ENCODE results near the gene KRTAP4-11.
"Not testable (repeated sequence)": the region's sequence is repeated elsewhere in the genome, so short reads cannot be mapped to it uniquely, and the experiment has no call there.

KRTAP4-11 gene

GRCh38 chr17:41117846-41118386, at the start of gene KRTAP4-11:
TSS of gene KRTAP4-11 (minus strand) at chr17:41118373. CDS start at chr17:41118315, 58 bp downstream.
- not testable (repeated sequence) for H3K4me3 ChIP-seq (ENCODE audit: low read length); DNase-seq (ENCODE audit: low read depth)

DNA sequence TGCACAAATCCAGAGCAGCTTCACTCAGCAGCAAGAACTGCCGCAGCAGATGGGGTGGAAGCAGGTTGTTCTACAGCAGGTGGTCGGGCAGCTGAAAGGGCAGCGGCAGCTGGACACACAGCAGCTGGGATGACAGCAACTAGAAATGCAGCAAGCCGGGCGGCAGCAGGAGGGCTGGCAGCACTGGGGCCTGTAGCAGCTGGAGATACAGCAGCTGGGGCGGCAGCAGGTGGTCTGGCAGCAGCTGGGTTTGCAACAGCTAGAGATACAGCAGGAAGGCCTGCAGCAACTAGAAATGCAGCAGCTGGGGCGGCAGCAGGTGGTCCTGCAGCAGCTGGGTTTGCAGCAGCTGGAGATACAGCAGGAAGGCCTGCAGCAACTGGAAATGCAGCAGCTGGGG, 49.4 kb upstream of the KRTAP4-11 start:
- TF ChIP-seq CTCF (IDR thresholded peaks at IDR 0.05; ENCODE audit: insufficient read depth, low read depth, low read length, missing control alignments), result no peak
- no peak for DNase-seq (ENCODE audit: low read depth)
- H3K4me3 ChIP-seq (ENCODE audit: low read length), result no peak overlapping the region

DNA sequence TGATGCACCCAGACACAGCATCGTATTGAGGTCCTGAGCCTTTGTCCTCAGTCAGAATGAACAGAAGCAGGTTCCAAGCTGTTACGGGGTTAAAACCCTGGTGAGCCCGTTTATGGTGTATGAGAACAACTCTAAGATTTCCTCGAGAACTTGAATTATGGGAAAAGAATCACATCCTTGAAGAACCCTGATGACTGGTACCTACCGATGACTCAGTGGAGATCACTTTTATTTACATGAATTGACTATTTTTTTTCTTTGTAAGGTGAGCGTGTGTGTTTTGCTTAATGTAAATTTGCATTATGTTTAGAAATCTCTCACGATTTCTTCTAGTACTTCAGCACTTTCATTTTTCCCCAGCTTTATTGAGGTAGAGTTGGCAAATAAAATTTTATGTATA, 45.7 kb upstream of the KRTAP4-11 start:
- TF ChIP-seq CTCF (IDR thresholded peaks at IDR 0.05; ENCODE audit: insufficient read depth, low read depth, low read length, missing control alignments), result no peak
- no peak overlapping the region for H3K4me3 ChIP-seq (ENCODE audit: low read length)
- DNase-seq (ENCODE audit: low read depth), result peak; percentile 42

DNA sequence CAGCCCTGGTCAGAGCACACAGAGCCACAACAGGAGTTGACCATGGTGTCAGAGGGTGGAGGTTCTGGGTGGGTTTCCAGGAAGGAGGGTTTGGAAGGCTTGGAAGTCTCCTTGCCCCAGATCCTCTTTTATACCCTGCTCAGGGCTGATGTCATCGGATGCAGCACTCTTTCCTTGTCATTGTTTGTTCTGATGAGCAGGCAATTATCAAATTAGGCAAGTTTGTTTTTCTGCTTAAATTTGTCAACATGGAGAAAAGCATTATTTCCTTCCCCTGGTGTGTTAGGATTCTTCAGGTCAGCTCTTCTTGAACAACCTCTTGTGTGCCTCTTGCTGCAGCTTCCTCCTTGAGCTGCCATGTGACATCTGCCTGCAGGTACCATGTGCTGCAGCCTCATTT, 42.5 kb upstream of the KRTAP4-11 start, which contains the start of gene KRTAP4-4:
Gene KRTAP4-4, minus strand, starts transcription at position 101 of the 400 bp plus-strand sequence. Its CDS starts 57 bp downstream, at position 44.
- no peak for TF ChIP-seq CTCF (IDR thresholded peaks at IDR 0.05; ENCODE audit: insufficient read depth, low read depth, low read length, missing control alignments)
- no peak for DNase-seq (ENCODE audit: low read depth)
- no peak within 1 kb of the TSS for H3K4me3 ChIP-seq (ENCODE audit: low read length)

DNA sequence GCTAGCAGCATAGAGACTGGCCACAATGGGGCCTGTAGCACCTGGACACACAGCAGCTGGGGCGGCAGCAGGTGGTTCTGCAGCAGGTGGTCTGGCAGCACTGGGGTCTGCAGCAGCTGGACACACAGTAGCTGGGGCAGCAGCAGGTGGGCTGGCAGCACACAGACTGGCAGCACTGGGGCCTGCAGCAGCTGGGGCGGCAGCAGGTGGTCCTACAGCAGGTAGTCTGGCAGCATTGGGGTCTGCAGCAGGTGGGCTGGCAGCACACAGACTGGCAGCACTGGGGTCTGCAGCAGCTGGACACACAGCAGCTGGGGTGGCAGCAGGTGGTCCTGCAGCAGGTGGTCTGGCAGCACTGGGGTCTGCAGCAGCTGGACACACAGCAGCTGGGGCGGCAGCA, 42.0 kb upstream of the KRTAP4-11 start:
- not testable (repeated sequence) for DNase-seq (ENCODE audit: low read depth); H3K4me3 ChIP-seq (ENCODE audit: low read length)

DNA sequence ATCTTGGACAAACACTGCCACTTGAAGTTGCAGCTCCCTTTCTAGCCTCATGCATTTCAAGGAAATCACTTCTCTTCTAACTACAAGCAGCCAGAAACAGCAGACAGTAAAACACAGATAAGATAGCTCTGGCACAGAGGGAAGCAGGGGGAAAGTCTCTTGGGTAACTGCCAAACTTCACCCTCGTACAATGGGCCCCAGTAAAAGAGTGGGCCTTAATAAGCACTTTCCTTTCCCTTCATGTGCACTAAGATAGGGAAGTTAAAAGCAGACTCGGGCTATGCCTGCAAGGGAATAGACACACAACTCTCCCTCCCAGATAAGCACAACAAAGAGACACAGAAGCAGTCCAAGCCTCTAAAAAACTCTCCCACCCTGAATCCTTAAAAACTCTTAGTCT, 35.7 kb upstream of the KRTAP4-11 start:
- DNase-seq (ENCODE audit: low read depth), result no peak
- H3K4me3 ChIP-seq (ENCODE audit: low read length), result no peak overlapping the region
- TF ChIP-seq CTCF (IDR thresholded peaks at IDR 0.05; ENCODE audit: insufficient read depth, low read depth, low read length, missing control alignments), result no peak

DNA sequence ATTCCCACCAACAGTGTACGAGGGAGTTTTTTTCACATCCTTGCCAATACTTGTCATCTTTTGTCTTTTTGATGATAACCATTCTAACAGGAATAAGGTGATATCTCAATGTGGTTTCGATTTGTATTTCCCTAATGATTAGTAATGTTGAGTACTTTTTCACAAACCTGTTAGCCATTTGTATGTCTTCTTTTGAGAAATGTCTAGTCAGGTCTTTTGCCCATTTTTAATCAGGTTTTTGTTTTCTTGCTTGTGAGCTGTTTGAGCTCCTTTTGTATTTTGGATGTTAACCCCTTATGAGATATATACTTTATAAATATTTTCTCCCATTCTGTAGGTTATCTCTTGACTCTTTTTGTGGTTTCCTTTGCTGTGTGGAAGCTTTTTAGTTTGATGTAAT, 33.4 kb upstream of the KRTAP4-11 start:
- TF ChIP-seq CTCF (IDR thresholded peaks at IDR 0.05; ENCODE audit: insufficient read depth, low read depth, low read length, missing control alignments), result no peak
- DNase-seq (ENCODE audit: low read depth), result no peak
- H3K4me3 ChIP-seq (ENCODE audit: low read length), result no peak overlapping the region

- no peak for TF ChIP-seq CTCF (IDR thresholded peaks at IDR 0.05; ENCODE audit: insufficient read depth, low read depth, low read length, missing control alignments)
- no peak overlapping the region for H3K4me3 ChIP-seq (ENCODE audit: low read length)
- DNase-seq (ENCODE audit: low read depth), result no peak
These were observed 31.9 kb upstream of the KRTAP4-11 start for GRCh38 chr17:41150026-41150425.
